ENCODE results near the gene POMT1. TPM values are rescaled to one million over a fixed set of nuclear protein-coding genes. Genes with fewer than 3 reads are reported as not detected.

POMT1 gene
- total and polyA plus RNA-seq, 2 experiments from 2014 or later = 35.3 to 44.8 TPM

DNA sequence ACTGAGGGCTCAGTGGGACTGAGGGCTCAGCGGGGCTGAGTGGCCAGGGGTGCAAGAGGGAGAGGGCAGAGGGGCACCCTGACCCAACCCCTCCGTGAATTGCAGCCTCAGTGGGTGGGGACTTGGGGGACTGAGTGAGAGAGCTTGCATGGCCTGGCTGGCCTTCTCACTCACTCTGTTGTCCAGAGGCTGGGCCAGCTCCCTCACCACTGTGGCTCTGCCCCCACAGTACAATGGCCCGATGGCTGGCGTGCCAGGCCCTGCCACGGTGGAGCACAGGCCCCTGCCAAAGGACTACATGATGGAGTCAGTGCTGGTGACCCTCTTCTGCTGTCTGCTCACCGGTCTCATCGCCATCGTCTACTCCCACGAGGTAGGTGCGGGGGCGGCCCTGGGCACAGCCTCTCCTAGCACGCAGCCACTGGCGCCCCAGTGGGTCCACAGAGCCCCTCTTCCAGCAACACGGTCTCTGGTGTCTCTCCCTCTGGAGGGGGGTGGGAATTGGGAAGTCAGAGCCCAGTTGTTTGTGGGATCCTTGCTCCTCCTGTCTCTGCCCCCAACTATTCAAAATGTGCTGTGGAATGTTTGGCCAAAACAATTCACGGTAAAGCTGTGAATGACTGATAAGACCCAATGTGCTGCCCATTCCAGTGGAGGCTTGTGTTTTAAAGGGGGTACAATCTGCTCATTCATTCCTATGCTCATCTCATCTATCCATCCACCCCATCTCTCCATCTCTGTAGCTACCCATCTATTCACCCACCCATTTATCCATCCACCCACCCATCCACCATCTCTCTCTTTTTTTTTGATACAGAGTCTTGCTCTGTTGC lies 53.3 kb downstream of the POMT1 start:
- no peaks in the 10 kb centered on the region for H3K9me2 ChIP-seq (replicated peaks; ENCODE audit: insufficient read depth)
- 93% methylated on average over 15 of the region's 15 CpGs for WGBS (ENCODE audit: low lambda C conversion rate, missing lambda C conversion rate)
- no peak overlapping the region for H2AFZ ChIP-seq
- H3K27ac ChIP-seq = no peak overlapping the region
- H3K79me2 ChIP-seq = no peaks in the 10 kb centered on the region
- DNase-seq (ENCODE audit: low spot score) = no peak
- no peaks in the 10 kb centered on the region for H3K4me1 ChIP-seq (ENCODE audit: insufficient read depth)
- no peak overlapping the region for H3K4me2 ChIP-seq
- no peaks in the 10 kb centered on the region for H3K36me3 ChIP-seq (replicated peaks; ENCODE audit: insufficient read depth, low read depth)
- H3K9me3 ChIP-seq (ENCODE audit: low read depth) = no peaks in the 10 kb centered on the region
- no peak overlapping the region for H3K4me3 ChIP-seq
- TF ChIP-seq, protein P1, sequence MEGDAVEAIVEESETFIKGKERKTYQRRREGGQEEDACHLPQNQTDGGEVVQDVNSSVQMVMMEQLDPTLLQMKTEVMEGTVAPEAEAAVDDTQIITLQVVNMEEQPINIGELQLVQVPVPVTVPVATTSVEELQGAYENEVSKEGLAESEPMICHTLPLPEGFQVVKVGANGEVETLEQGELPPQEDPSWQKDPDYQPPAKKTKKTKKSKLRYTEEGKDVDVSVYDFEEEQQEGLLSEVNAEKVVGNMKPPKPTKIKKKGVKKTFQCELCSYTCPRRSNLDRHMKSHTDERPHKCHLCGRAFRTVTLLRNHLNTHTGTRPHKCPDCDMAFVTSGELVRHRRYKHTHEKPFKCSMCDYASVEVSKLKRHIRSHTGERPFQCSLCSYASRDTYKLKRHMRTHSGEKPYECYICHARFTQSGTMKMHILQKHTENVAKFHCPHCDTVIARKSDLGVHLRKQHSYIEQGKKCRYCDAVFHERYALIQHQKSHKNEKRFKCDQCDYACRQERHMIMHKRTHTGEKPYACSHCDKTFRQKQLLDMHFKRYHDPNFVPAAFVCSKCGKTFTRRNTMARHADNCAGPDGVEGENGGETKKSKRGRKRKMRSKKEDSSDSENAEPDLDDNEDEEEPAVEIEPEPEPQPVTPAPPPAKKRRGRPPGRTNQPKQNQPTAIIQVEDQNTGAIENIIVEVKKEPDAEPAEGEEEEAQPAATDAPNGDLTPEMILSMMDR (IDR thresholded peaks at IDR 0.05; ENCODE audit: poor library complexity) = no peak
- TF ChIP-seq EZH2phosphoT487 (IDR thresholded peaks at IDR 0.05; ENCODE audit: low read depth, severe bottlenecking, unreplicated experiment) (no peak), EZH2 (IDR thresholded peaks at IDR 0.05; ENCODE audit: borderline replicate concordance) (no peak)
- peaks cover 32% of the 10 kb centered on the region for H3K27me3 ChIP-seq
- H4K20me1 ChIP-seq (ENCODE audit: insufficient read depth, poor library complexity, severe bottlenecking) = no peaks in the 10 kb centered on the region

DNA sequence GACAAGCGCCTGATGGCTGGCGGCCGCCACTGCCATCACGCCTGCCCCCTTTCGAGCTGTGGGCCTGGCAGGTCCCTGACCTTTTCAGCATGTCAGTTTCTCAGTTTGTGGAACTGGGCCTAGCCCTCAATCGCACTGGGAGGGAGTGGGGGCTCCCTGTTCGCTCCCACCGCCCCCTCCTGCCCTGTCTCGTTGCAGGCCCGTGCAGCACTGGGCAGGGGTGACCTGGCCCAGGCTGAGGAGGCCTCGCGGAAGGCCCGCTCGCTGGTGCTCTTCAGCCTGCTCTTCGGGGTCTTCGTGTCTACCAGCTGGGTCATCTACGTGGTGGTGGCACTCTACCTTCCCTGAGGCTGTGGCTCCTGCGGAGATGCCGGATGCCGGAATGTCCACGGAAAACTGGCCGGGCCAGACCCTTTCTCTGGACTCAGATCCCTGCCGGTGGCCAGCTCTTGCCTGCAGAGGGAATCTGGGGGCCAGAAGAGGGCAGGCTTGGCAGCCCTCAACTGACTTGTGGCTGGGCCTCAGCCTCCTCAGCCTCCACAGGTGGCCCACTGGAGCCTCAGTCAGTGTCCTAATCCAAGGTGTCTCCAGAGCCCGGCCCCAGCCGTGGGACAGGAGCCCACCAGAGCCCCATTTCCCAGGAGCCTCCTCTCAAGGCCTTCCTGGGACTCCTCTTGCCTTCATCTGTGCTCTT lies 55.3 kb downstream of the POMT1 start:
- H3K36me3 ChIP-seq (replicated peaks; ENCODE audit: insufficient read depth, low read depth) = no peaks in the 10 kb centered on the region
- no peaks in the 10 kb centered on the region for H3K79me2 ChIP-seq
- no peaks in the 10 kb centered on the region for H4K20me1 ChIP-seq (ENCODE audit: insufficient read depth, poor library complexity, severe bottlenecking)
- peaks cover 30% of the 10 kb centered on the region for H3K27me3 ChIP-seq
- no peak overlapping the region for H3K4me2 ChIP-seq
- DNase-seq (ENCODE audit: low spot score) = no peak
- no peaks in the 10 kb centered on the region for H3K9me3 ChIP-seq (ENCODE audit: low read depth)
- no peaks in the 10 kb centered on the region for H3K9me2 ChIP-seq (replicated peaks; ENCODE audit: insufficient read depth)
- H3K4me3 ChIP-seq = no peak overlapping the region
- H2AFZ ChIP-seq = no peak overlapping the region
- peaks cover 4% of the 10 kb centered on the region for H3K4me1 ChIP-seq (ENCODE audit: insufficient read depth)
- WGBS (ENCODE audit: low lambda C conversion rate, missing lambda C conversion rate) = 91% methylated on average over 25 of the region's 25 CpGs
- no peak overlapping the region for H3K27ac ChIP-seq
- TF ChIP-seq EZH2phosphoT487 (IDR thresholded peaks at IDR 0.05; ENCODE audit: low read depth, severe bottlenecking, unreplicated experiment) (no peak), EZH2 (IDR thresholded peaks at IDR 0.05; ENCODE audit: borderline replicate concordance) (no peak)
- TF ChIP-seq, protein P1 (IDR thresholded peaks at IDR 0.05; ENCODE audit: poor library complexity) = no peak

DNA sequence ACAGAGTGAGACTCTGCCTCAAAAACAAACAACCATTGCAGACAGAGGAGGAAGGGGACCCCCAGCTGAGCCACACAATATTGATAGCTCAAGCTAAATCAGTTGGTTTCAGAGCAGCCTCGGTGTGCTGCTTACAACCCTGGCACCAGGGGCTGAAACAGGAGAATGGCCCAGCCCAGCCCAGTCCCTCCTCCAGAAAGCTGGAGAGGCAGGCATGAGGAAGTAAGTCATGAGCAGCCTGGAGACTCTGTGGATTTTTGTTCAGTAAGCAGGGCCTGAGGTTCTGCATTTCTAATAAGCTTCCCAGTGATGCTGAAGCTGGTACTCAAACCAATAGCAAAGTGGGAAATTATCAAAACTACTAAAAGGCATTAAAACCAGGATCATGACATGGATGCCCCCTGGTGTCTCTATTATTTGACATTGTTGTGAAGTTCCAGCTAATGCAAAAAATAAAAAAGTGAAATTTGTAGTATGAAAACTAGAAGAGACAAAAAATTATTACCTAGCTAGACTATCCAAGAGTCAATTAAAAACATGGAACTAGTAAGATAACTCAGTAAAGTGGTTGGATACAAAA lies 56.8 kb downstream of the POMT1 start:
- Histone ChIP-seq H3K79me2 (no peaks in the 10 kb centered on the region), H3K4me3 (no peak overlapping the region), H3K36me3 (replicated peaks; ENCODE audit: insufficient read depth, low read depth) (no peaks in the 10 kb centered on the region), H2AFZ (no peak overlapping the region), H3K4me1 (ENCODE audit: insufficient read depth) (peaks cover 4% of the 10 kb centered on the region), H3K27ac (no peak overlapping the region), H3K27me3 (peaks cover 18% of the 10 kb centered on the region), H3K9me3 (ENCODE audit: low read depth) (no peaks in the 10 kb centered on the region), H3K9me2 (replicated peaks; ENCODE audit: insufficient read depth) (no peaks in the 10 kb centered on the region), H4K20me1 (ENCODE audit: insufficient read depth, poor library complexity, severe bottlenecking) (no peaks in the 10 kb centered on the region), H3K4me2 (no peak overlapping the region)
- WGBS (ENCODE audit: low lambda C conversion rate, missing lambda C conversion rate) = 86% methylated on average over 1 of the region's 1 CpG
- DNase-seq (ENCODE audit: low spot score) = no peak
- TF ChIP-seq, protein P1 (IDR thresholded peaks at IDR 0.05; ENCODE audit: poor library complexity) = no peak
- TF ChIP-seq EZH2 (IDR thresholded peaks at IDR 0.05; ENCODE audit: borderline replicate concordance) = no peak
- TF ChIP-seq EZH2phosphoT487 (IDR thresholded peaks at IDR 0.05; ENCODE audit: low read depth, severe bottlenecking, unreplicated experiment) = no peak
